DND-41 (cell line): ENCODE measurements around the gene ITIH5.

Source experiments
- ATAC-seq: fragments of 200-7000 bp; cut with Tn5 transposase; 3 replicates; pipeline ENCODE4 v1.9.1; 2021; ENCODE audit warnings: low read depth; ENCODE audit not compliant: insufficient read depth
- DNase-seq: peaks from one replicate; pipeline ENCODE4 v3.0.0-alpha.2; 2020
- H2AFZ ChIP-seq: 2 replicates; pipeline ENCODE4 v1.6.0; 2012; ENCODE audit warnings: low read depth, low read length
- H3K27ac ChIP-seq: 2 replicates; pipeline ENCODE4 v1.5.1; 2012; ENCODE audit warnings: low read length, inconsistent platforms
- H3K27me3 ChIP-seq: fragments of 200-600 bp; sonication (generic); 2 replicates; pipeline ENCODE4 v1.6.0; 2012; ENCODE audit warnings: low read length, mild to moderate bottlenecking, inconsistent platforms; ENCODE audit not compliant: insufficient read depth, poor library complexity
- H3K36me3 ChIP-seq: 2 replicates; pipeline ENCODE4 v1.5.1; 2012; ENCODE audit warnings: low read length, inconsistent platforms; ENCODE audit not compliant: insufficient read depth
- H3K4me1 ChIP-seq: 2 replicates; pipeline ENCODE4 v1.5.1; 2012; ENCODE audit warnings: mild to moderate bottlenecking, low read length; ENCODE audit not compliant: insufficient read depth
- H3K4me2 ChIP-seq: 2 replicates; pipeline ENCODE4 v1.6.0; 2012; ENCODE audit warnings: mild to moderate bottlenecking, moderate library complexity, low read length, inconsistent platforms; ENCODE audit not compliant: insufficient read depth
- H3K4me3 ChIP-seq, 2 experiments: fragments of 200-600 bp in 1 of 2; shearing (Covaris generic) in 1 of 2; 2 replicates each; pipeline ENCODE4 v1.5.1; 2012 to 2016; ENCODE audit warnings: inconsistent platforms in 2 of 2, low read length in 2 of 2, mild to moderate bottlenecking in 2 of 2, low read depth in 1 of 2, moderate library complexity in 1 of 2
- H3K79me2 ChIP-seq: 2 replicates; pipeline ENCODE4 v1.6.0; 2012; ENCODE audit warnings: low read length, inconsistent platforms; ENCODE audit not compliant: insufficient read depth
- H3K9ac ChIP-seq: 2 replicates; pipeline ENCODE4 v1.6.0; 2012; ENCODE audit warnings: low read depth, mild to moderate bottlenecking, inconsistent platforms, low read length, moderate library complexity
- H3K9me3 ChIP-seq: 2 replicates; pipeline ENCODE4 v1.5.1; 2012; ENCODE audit warnings: low read length, moderate library complexity, mild to moderate bottlenecking, inconsistent platforms; ENCODE audit not compliant: insufficient read depth, severe bottlenecking
- H4K20me1 ChIP-seq: 2 replicates; pipeline ENCODE4 v1.6.0; 2012; ENCODE audit warnings: low read length; ENCODE audit not compliant: insufficient read depth
- EZH2 ChIP-seq: IDR thresholded peaks from 3 replicates; pipeline ENCODE4 v1.6.1; 2012; ENCODE audit warnings: borderline replicate concordance, low read depth, mild to moderate bottlenecking, moderate library complexity, low read length, inconsistent platforms; ENCODE audit not compliant: severe bottlenecking
- TF ChIP-seq, protein P1 (sequence below): IDR thresholded peaks from 2 replicates; pipeline ENCODE4 v1.5.1; 2012; ENCODE audit warnings: borderline replicate concordance, low read length, moderate library complexity, mild to moderate bottlenecking; ENCODE audit not compliant: poor library complexity, severe bottlenecking; ENCODE audit errors: extremely low read depth

The ITIH5 gene

DNA sequence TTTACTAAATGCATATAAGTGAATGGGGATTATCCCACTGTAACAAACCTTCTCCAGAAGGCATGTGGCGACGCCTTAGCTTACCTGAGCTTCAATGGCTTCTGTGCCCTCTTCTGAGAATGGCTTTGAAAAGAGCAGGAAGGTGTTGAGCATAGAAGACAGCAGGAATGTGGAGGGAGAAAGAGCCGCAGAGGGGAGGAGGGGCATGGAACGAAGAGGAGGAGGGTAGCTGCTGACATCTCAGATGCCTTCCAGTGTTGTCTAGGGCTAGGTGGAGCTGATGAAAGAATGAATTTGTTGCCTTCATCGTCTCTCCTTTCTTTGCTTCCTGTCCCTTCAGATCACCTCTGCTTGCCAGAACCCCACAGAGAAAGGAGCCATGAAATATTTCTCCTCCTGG, 86.2 kb downstream of the ITIH5 start:
- TF ChIP-seq, protein P1, sequence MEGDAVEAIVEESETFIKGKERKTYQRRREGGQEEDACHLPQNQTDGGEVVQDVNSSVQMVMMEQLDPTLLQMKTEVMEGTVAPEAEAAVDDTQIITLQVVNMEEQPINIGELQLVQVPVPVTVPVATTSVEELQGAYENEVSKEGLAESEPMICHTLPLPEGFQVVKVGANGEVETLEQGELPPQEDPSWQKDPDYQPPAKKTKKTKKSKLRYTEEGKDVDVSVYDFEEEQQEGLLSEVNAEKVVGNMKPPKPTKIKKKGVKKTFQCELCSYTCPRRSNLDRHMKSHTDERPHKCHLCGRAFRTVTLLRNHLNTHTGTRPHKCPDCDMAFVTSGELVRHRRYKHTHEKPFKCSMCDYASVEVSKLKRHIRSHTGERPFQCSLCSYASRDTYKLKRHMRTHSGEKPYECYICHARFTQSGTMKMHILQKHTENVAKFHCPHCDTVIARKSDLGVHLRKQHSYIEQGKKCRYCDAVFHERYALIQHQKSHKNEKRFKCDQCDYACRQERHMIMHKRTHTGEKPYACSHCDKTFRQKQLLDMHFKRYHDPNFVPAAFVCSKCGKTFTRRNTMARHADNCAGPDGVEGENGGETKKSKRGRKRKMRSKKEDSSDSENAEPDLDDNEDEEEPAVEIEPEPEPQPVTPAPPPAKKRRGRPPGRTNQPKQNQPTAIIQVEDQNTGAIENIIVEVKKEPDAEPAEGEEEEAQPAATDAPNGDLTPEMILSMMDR: no peak
- no peak for TF ChIP-seq EZH2
- Histone ChIP-seq H3K79me2 (no peaks in the 10 kb centered on the region), H3K9me3 (no peaks in the 10 kb centered on the region), H4K20me1 (no peaks in the 10 kb centered on the region), H3K9ac (no peak overlapping the region), H3K27me3 (no peaks in the 10 kb centered on the region), H3K36me3 (no peaks in the 10 kb centered on the region), H3K4me2 (no peak overlapping the region), H3K4me1 (no peaks in the 10 kb centered on the region), H3K4me3 (no peak overlapping the region), H2AFZ (no peak overlapping the region), H3K27ac (no peak overlapping the region)
- no peak for DNase-seq
- no peak for ATAC-seq

DNA sequence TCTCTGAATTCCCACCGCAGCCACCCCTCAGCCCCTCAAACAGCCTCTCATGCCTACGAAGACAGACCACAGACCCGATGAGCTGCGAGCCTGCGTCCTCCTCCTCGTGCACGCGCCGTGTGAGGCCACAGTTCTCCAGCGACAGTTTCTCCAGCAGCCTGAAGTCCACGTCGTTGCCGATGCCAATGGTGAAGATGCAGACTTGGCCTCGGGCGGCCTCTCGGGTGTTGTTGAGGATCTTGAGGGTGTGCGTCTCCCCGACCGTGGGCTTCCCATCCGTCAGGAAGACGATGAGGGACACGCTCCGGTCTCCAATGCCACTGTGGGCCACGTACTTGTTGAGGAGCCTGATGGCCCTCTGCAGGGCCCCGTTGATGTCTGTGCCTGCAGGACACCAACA, 87.1 kb downstream of the ITIH5 start:
- Histone ChIP-seq H4K20me1 (no peaks in the 10 kb centered on the region), H3K36me3 (no peaks in the 10 kb centered on the region), H3K79me2 (no peaks in the 10 kb centered on the region), H3K9me3 (no peaks in the 10 kb centered on the region), H3K4me1 (no peaks in the 10 kb centered on the region), H2AFZ (no peak overlapping the region), H3K4me3 (no peak overlapping the region), H3K9ac (no peak overlapping the region), H3K4me2 (no peak overlapping the region), H3K27ac (no peak overlapping the region), H3K27me3 (no peaks in the 10 kb centered on the region)
- DNase-seq: no peak
- no peak for ATAC-seq
- TF ChIP-seq, protein P1: no peak
- no peak for TF ChIP-seq EZH2

DNA sequence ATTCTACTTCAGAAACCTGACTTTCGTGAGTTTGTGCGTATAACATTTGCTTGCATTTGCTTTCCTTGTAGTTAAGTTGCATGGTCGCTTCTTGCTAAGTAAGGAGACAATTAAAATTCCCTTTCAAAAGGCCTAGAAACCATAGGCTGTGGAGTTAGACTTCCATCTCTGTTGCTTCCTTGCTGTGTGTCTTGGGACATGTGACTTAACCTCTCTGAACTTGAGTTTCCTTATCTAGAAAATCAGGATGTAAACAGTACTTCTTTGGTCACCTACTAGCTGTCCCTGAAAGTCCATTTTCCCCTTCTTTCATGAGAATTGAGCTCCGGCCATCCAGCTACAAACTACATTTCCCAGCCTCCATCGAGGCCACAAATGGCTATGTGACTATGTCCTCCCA, 89.2 kb downstream of the ITIH5 start:
- no peaks in the 10 kb centered on the region for H3K9me3 ChIP-seq
- no peak for DNase-seq

More for the DNA sequence above, 89.2 kb downstream of the ITIH5 start:
- Histone ChIP-seq H3K36me3 (no peaks in the 10 kb centered on the region), H3K27me3 (no peaks in the 10 kb centered on the region), H3K79me2 (no peaks in the 10 kb centered on the region), H3K4me2 (no peak overlapping the region), H3K4me3 (no peak overlapping the region), H3K27ac (no peak overlapping the region), H3K4me1 (no peaks in the 10 kb centered on the region), H4K20me1 (no peaks in the 10 kb centered on the region), H3K9ac (no peak overlapping the region), H2AFZ (no peak overlapping the region)
- ATAC-seq: no peak
- TF ChIP-seq, protein P1: no peak
- TF ChIP-seq EZH2: no peak
